PC-9 (cell line): ENCODE measurements around the gene CELA3B. TPM values are rescaled to one million over a fixed set of nuclear protein-coding genes. Genes with fewer than 3 reads are reported as not detected.

Experiments used
- BruUV-seq: library from RNA; stranded (reverse); fragments of 400-500 nt; replicated peaks from 2 replicates; lab custom pipeline; 2021; lab: Mats Ljungman, UMichigan
- CTCF ChIA-PET: fragments of 300-600 bp; sonication (Branson Sonifier 250); formaldehyde crosslinking; loops from one replicate; lab custom pipeline; 2022; ENCODE audit warnings: antibody characterized with exemption; lab: Charles Lee
- POLR2A ChIA-PET: fragments of 300-600 bp; sonication (Branson Sonifier 250); formaldehyde crosslinking; loops from one replicate; lab custom pipeline; 2022; ENCODE audit warnings: antibody characterized with exemption; ENCODE audit not compliant: unreplicated experiment; lab: Charles Lee
- DNase-seq, 2 experiments: peaks; one replicate each; pipeline versions ENCODE4 v3.0.0 to v3.0.0-alpha.2; 2015 to 2022; ENCODE audit warnings: mixed read lengths in 1 of 2
- H2AFZ ChIP-seq: fragments of 200-600 bp; sonication (generic); 2 replicates; pipeline ENCODE4 v1.8.1; 2017; ENCODE audit warnings: antibody characterized with exemption
- H3F3A ChIP-seq: fragments of 200-600 bp; sonication (generic); 2 replicates; pipeline ENCODE4 v1.8.1; 2017; ENCODE audit warnings: antibody characterized with exemption, mild to moderate bottlenecking, low read depth; ENCODE audit not compliant: insufficient read depth
- H3K27ac ChIP-seq: fragments of 200-600 bp; sonication (generic); 2 replicates; pipeline ENCODE4 v1.6.1; 2016; ENCODE audit warnings: mixed run types
- H3K27me3 ChIP-seq: fragments of 200-600 bp; sonication (generic); 2 replicates; pipeline ENCODE4 v1.6.1; 2016; ENCODE audit warnings: low read depth, mixed run types; ENCODE audit not compliant: insufficient read depth
- H3K36me3 ChIP-seq: fragments of 200-600 bp; sonication (generic); 2 replicates; pipeline ENCODE4 v1.6.1; 2016; ENCODE audit warnings: low read depth, mixed run types
- H3K4me1 ChIP-seq: fragments of 200-600 bp; sonication (generic); replicated peaks from 2 replicates; pipeline ENCODE4 v1.6.1; 2016; ENCODE audit warnings: mixed run types; ENCODE audit not compliant: insufficient read depth
- H3K4me2 ChIP-seq: fragments of 200-600 bp; sonication (generic); 2 replicates; pipeline ENCODE4 v1.6.1; 2017; ENCODE audit warnings: mixed run types
- H3K4me3 ChIP-seq: fragments of 200-600 bp; sonication (generic); 2 replicates; pipeline ENCODE4 v1.6.1; 2016; ENCODE audit warnings: mixed run types
- H3K79me2 ChIP-seq: fragments of 200-600 bp; sonication (generic); 2 replicates; pipeline ENCODE4 v1.6.1; 2017; ENCODE audit warnings: low read depth, mixed run types
- H3K9me2 ChIP-seq: fragments of 200-600 bp; sonication (generic); 2 replicates; pipeline ENCODE4 v1.8.1; 2017; ENCODE audit warnings: mild to moderate bottlenecking; ENCODE audit not compliant: insufficient read depth
- H3K9me3 ChIP-seq: fragments of 200-600 bp; sonication (generic); 2 replicates; pipeline ENCODE4 v1.8.1; 2016; ENCODE audit warnings: low read depth; ENCODE audit not compliant: insufficient read depth
- H4K20me1 ChIP-seq: fragments of 200-600 bp; sonication (generic); 2 replicates; pipeline ENCODE4 v1.8.1; 2017; ENCODE audit not compliant: insufficient read depth
- CTCF ChIP-seq: fragments of 200-600 bp; sonication (generic); conservative IDR thresholded peaks from 2 replicates; pipeline ENCODE4 v1.6.1; 2017; ENCODE audit warnings: mixed run types, antibody characterized with exemption, mild to moderate bottlenecking, moderate library complexity
- EZH2 ChIP-seq: fragments of 200-600 bp; sonication (generic); IDR thresholded peaks from 2 replicates; pipeline ENCODE4 v1.8.0; 2017; ENCODE audit warnings: antibody characterized with exemption, low read depth
- intact Hi-C: fragments of 100-400 bp; cut with micrococcal nuclease; formaldehyde crosslinking; loops from one replicate; pipeline ENCODE4 v1.10.0; 2022; ENCODE audit not compliant: unreplicated experiment
- total RNA-seq: library from RNA; stranded (reverse); gene quantifications from 2 replicates; pipeline ENCODE4 v1.2.3, GENCODE V29; 2021

Gene CELA3B
- total RNA-seq, 1 experiment from 2014 or later = not detected

GRCh38 chr1:21944733-21945073, 32.1 kb upstream of the CELA3B start:
- ChIA-PET POLR2A (no interaction called here), CTCF (interaction anchor here (0.6 kb wide), 1 partner anchor 44 kb away, joined by 6 read pairs; no protein-coding TSS in a partner anchor)
- H3K27ac ChIP-seq = no peak overlapping the region
- no peaks in the 10 kb centered on the region for H3K27me3 ChIP-seq
- no peaks in the 10 kb centered on the region for H3K9me2 ChIP-seq
- no peaks in the 10 kb centered on the region for H4K20me1 ChIP-seq
- no peaks in the 10 kb centered on the region; the same call in 1 of the 2 replicates for H3F3A ChIP-seq
- BruUV-seq = no TSS peak
- intact Hi-C loops = no loop called here
- no peak overlapping the region for H3K4me3 ChIP-seq
- TF ChIP-seq EZH2 = no peak
- TF ChIP-seq CTCF = no peak
- DNase-seq = no peak
- no peak overlapping the region for H3K4me2 ChIP-seq
- no peaks in the 10 kb centered on the region for H3K79me2 ChIP-seq
- H3K36me3 ChIP-seq = no peaks in the 10 kb centered on the region
- H3K9me3 ChIP-seq = no peaks in the 10 kb centered on the region
- H2AFZ ChIP-seq = no peak overlapping the region
- peaks cover 4% of the 10 kb centered on the region for H3K4me1 ChIP-seq

- ChIA-PET CTCF (no interaction called here), POLR2A (no interaction called here)
- no peaks in the 10 kb centered on the region for H4K20me1 ChIP-seq
- H3K27ac ChIP-seq = no peak overlapping the region
- no peak for TF ChIP-seq EZH2
- no peak for TF ChIP-seq CTCF
- H3K79me2 ChIP-seq = no peaks in the 10 kb centered on the region
- no peak overlapping the region for H3K4me2 ChIP-seq
- BruUV-seq = no TSS peak
- no peaks in the 10 kb centered on the region for H3K27me3 ChIP-seq
- intact Hi-C loops = no loop called here
- H3K36me3 ChIP-seq = no peaks in the 10 kb centered on the region
- no peaks in the 10 kb centered on the region for H3K9me2 ChIP-seq
- no peaks in the 10 kb centered on the region; the same call in 1 of the 2 replicates for H3F3A ChIP-seq
- H3K9me3 ChIP-seq = no peaks in the 10 kb centered on the region
- no peak overlapping the region for H3K4me3 ChIP-seq
- H2AFZ ChIP-seq = no peak overlapping the region
- no peak for DNase-seq
- H3K4me1 ChIP-seq = no peaks in the 10 kb centered on the region; the same call in 1 of the 2 replicates
Observed at GRCh38 chr1:21946836-21947587, 29.8 kb upstream of the CELA3B start.

GRCh38 chr1:21950734-21951133, 26.1 kb upstream of the CELA3B start:
- intact Hi-C loops = no loop called here
- no peak overlapping the region for H3K27ac ChIP-seq
- no peaks in the 10 kb centered on the region for H3K27me3 ChIP-seq
- no peak for DNase-seq
- no peak overlapping the region for H3K4me2 ChIP-seq
- H3K4me1 ChIP-seq = no peaks in the 10 kb centered on the region
- H3K79me2 ChIP-seq = no peaks in the 10 kb centered on the region
- H3K4me3 ChIP-seq = no peak overlapping the region
- CTCF ChIA-PET = no interaction called here
- no TSS peak for BruUV-seq
- H2AFZ ChIP-seq = no peak overlapping the region
- H3K36me3 ChIP-seq = no peaks in the 10 kb centered on the region
- TF ChIP-seq CTCF = no peak
- TF ChIP-seq EZH2 = no peak
- no peaks in the 10 kb centered on the region for H3K9me2 ChIP-seq
- no peaks in the 10 kb centered on the region for H3K9me3 ChIP-seq
- POLR2A ChIA-PET = no interaction called here
- H4K20me1 ChIP-seq = no peaks in the 10 kb centered on the region
- no peaks in the 10 kb centered on the region for H3F3A ChIP-seq
